GM12865 (cell line): ENCODE measurements around the gene CLDN8.

ENCODE experiments used
- DNase-seq: peaks from one replicate; pipeline ENCODE4 v3.0.0; 2010; ENCODE audit warnings: low read depth
- H3K4me3 ChIP-seq: 2 replicates; pipeline ENCODE4 v1.5.1; 2011; ENCODE audit warnings: mild to moderate bottlenecking, low read depth, low read length, control low read depth
- CTCF ChIP-seq: IDR thresholded peaks from 2 replicates; pipeline ENCODE4 v1.5.1; 2011; ENCODE audit warnings: low read length, control low read depth, low read depth, inconsistent platforms; ENCODE audit not compliant: insufficient read depth; ENCODE audit errors: missing control alignments

The CLDN8 gene

DNA sequence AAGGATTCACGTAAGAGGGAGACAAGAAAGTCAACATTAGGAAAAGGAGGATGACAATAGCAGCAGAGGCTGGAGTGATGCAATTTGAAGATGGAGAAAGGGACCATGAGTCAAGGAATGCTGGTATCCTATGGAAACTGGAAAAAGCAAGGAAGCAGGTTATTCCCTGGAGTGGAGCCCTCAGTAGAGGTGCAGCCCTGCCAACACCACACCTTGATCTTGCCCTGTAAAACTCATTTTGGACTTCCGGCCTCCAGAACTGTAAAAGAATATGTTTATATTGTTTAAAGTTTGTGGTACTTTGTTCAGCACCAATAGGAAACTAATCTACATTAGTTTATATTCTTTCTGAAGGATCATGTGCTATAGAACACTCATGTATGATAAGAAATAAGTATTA, 29.7 kb downstream of the CLDN8 start:
- no peak for TF ChIP-seq CTCF
- no peak overlapping the region for H3K4me3 ChIP-seq
- no peak for DNase-seq

GRCh38 chr21:30168086-30168485, 47.8 kb downstream of the CLDN8 start:
- DNase-seq, result no peak

GRCh38 chr21:30166705-30167104, 49.2 kb downstream of the CLDN8 start, which contains the start of gene CLDN17:
Gene CLDN17 (minus strand): TSS chr21:30166805. CDS start chr21:30166617, 188 bp downstream.
- H3K4me3 ChIP-seq, result no peak within 1 kb of the TSS
- no peak for TF ChIP-seq CTCF
- no peak for DNase-seq

More at GRCh38 chr21:30168086-30168485, 47.8 kb downstream of the CLDN8 start:
- no peak overlapping the region for H3K4me3 ChIP-seq
- TF ChIP-seq CTCF, result no peak

GRCh38 chr21:30166171-30166570, 49.7 kb downstream of the CLDN8 start:
- no peak for DNase-seq
- no peak for TF ChIP-seq CTCF
- H3K4me3 ChIP-seq, result no peak overlapping the region

GRCh38 chr21:30164796-30165195, 51.1 kb downstream of the CLDN8 start:
- no peak for DNase-seq
- no peak for TF ChIP-seq CTCF
- H3K4me3 ChIP-seq, result no peak overlapping the region
